GM18951 (cell line): ENCODE measurements around the gene ILKAP.

Source experiments
- POLR2A ChIP-seq: IDR thresholded peaks from 4 replicates; pipeline ENCODE4 v1.6.1; 2011; ENCODE audit warnings: mild to moderate bottlenecking; ENCODE audit not compliant: insufficient read length, insufficient read depth; ENCODE audit errors: extremely low read depth
- in situ Hi-C: fragments of 300-500 bp; cut with MboI; formaldehyde crosslinking; loops from one replicate; pipeline ENCODE4 v1.12.0; 2022; ENCODE audit warnings: low sequenced_read_pairs, mixed read lengths, inconsistent platforms; ENCODE audit not compliant: unreplicated experiment

ILKAP gene

GRCh38 chr2:238227587-238228032, 24.1 kb upstream of the ILKAP start:
- in situ Hi-C loops, result no loop called here
- TF ChIP-seq POLR2A, result no peak

- in situ Hi-C loops, result no loop called here
- no peak for TF ChIP-seq POLR2A
Measured at GRCh38 chr2:238226698-238227586, 23.4 kb upstream of the ILKAP start.

- no peak for TF ChIP-seq POLR2A
- in situ Hi-C loops, result no loop called here
Measured at GRCh38 chr2:238225911-238226697, 22.6 kb upstream of the ILKAP start.

- TF ChIP-seq POLR2A, result no peak
- in situ Hi-C loops, result no loop called here
Measured at GRCh38 chr2:238225121-238225520, 21.6 kb upstream of the ILKAP start.

- in situ Hi-C loops, result no loop called here
- no peak for TF ChIP-seq POLR2A
Measured at GRCh38 chr2:238224356-238225035, 21.0 kb upstream of the ILKAP start.

- no peak for TF ChIP-seq POLR2A
- in situ Hi-C loops, result no loop called here
Measured at GRCh38 chr2:238220892-238221521, 17.5 kb upstream of the ILKAP start.

- in situ Hi-C loops, result no loop called here
- TF ChIP-seq POLR2A, result no peak
Measured at GRCh38 chr2:238220274-238220891, 16.9 kb upstream of the ILKAP start.

GRCh38 chr2:238216651-238217184, 13.2 kb upstream of the ILKAP start:
- in situ Hi-C loops, result no loop called here
- no peak for TF ChIP-seq POLR2A

- in situ Hi-C loops, result no loop called here
- TF ChIP-seq POLR2A, result no peak
Measured at GRCh38 chr2:238207006-238207405, 3.5 kb upstream of the ILKAP start.

- in situ Hi-C loops, result no loop called here
- no peak for TF ChIP-seq POLR2A
Measured at GRCh38 chr2:238203973-238204683, 633 bp upstream of the ILKAP start.

GRCh38 chr2:238202326-238203093, 985 bp downstream of the ILKAP start:
- TF ChIP-seq POLR2A, result no peak
- in situ Hi-C loops, result no loop called here

- in situ Hi-C loops, result no loop called here
- no peak for TF ChIP-seq POLR2A
Measured at GRCh38 chr2:238190445-238190844, 13.1 kb downstream of the ILKAP start.
